HepG2 (cell line): Measurements from ENCODE around the gene EIF4E1B. TPM values are rescaled to one million over a fixed set of nuclear protein-coding genes. Genes with fewer than 3 reads are reported as not detected.
A peak's percentile ranks its signal among the peaks of the same experiment; 100 is the strongest.

ENCODE experiments used
- ATAC-seq: fragments of 200-7000 bp; cut with Tn5 transposase; 3 replicates; pipeline ENCODE4 v1.9.1; 2020; ENCODE audit warnings: mild to moderate bottlenecking, moderate library complexity
- BruUV-seq: library from RNA; stranded (reverse); fragments of 400-500 nt; replicated peaks from 2 replicates; lab custom pipeline; 2021; lab: Mats Ljungman, UMichigan
- CTCF ChIA-PET: fragments of 300-600 bp; formaldehyde crosslinking; extraction: SDS; loops from one replicate; lab custom pipeline; 2021; ENCODE audit warnings: low total read pairs, inconsistent platforms, low intra/inter-chr PET ratio; lab: Yijun Ruan, JAX
- POLR2A ChIA-PET: fragments of 350-600 bp; sonication (Branson Sonifier 250); formaldehyde crosslinking; loops from one replicate; lab custom pipeline; 2020; ENCODE audit warnings: antibody characterized with exemption, inconsistent platforms; lab: Yijun Ruan, JAX
- DNase-seq: peaks from one replicate; pipeline ENCODE4 v3.0.0-alpha.2; 2015; ENCODE audit warnings: low spot score
- FAIRE-seq: peaks from 3 replicates; lab custom pipeline; 2011; peaks lifted over from hg19 to GRCh38; lab: Jason Lieb, UNC
- H2AFZ ChIP-seq: one replicate; pipeline ENCODE4 v1.6.1; 2011; ENCODE audit warnings: low read length, inconsistent platforms
- H3K27ac ChIP-seq: fragments of 300-600 bp; 3 replicates; pipeline ENCODE4 v1.8.0; 2011; ENCODE audit warnings: mixed run types, mild to moderate bottlenecking, mixed read lengths, low read length, inconsistent platforms; ENCODE audit not compliant: insufficient read depth; ENCODE audit errors: extremely low read length
- H3K27me3 ChIP-seq, 2 experiments: fragments of 200-600 bp in 1 of 2; 2 replicates in 1 of 2; 3 replicates in 1 of 2; pipeline versions ENCODE4 v1.6.0 to v1.8.0; 2011; ENCODE audit warnings: low read length in 2 of 2, mild to moderate bottlenecking in 2 of 2, moderate library complexity in 2 of 2, inconsistent platforms in 1 of 2; ENCODE audit not compliant: insufficient read depth in 2 of 2, control insufficient read depth in 1 of 2
- H3K36me3 ChIP-seq, 2 experiments: fragments of 200-600 bp in 1 of 2; replicated peaks in 1 of 2; 2 replicates in 1 of 2; 3 replicates in 1 of 2; pipeline versions ENCODE4 v1.5.1 to v1.8.0; 2011; ENCODE audit warnings: low read length in 2 of 2, inconsistent platforms in 1 of 2; ENCODE audit not compliant: insufficient read depth in 2 of 2, control insufficient read depth in 1 of 2
- H3K4me1 ChIP-seq: 2 replicates; pipeline ENCODE4 v1.5.1; 2012; ENCODE audit warnings: low read length, inconsistent platforms; ENCODE audit not compliant: insufficient read depth
- H3K4me2 ChIP-seq: 2 replicates; pipeline ENCODE4 v1.6.0; 2011; ENCODE audit warnings: low read depth, low read length, inconsistent platforms
- H3K4me3 ChIP-seq, 3 experiments: fragments of 200-600 bp in 1 of 3; sonication (generic), shearing (Covaris generic) in 1 of 3; replicated peaks in 1 of 3; 2 replicates each; pipeline ENCODE4 v1.5.1; 2011 to 2016; ENCODE audit warnings: low read length in 3 of 3, inconsistent platforms in 2 of 3, low read depth in 2 of 3, mild to moderate bottlenecking in 2 of 3, control low read depth in 1 of 3, mixed read lengths in 1 of 3; ENCODE audit not compliant: insufficient read depth in 1 of 3
- H3K79me2 ChIP-seq: one replicate; pipeline ENCODE4 v1.6.1; 2011; ENCODE audit warnings: low read length, inconsistent platforms; ENCODE audit not compliant: insufficient read depth
- H3K9ac ChIP-seq: 2 replicates; pipeline ENCODE4 v1.6.0; 2011; ENCODE audit warnings: mild to moderate bottlenecking, low read depth, low read length, inconsistent platforms; ENCODE audit not compliant: insufficient read depth
- H3K9me3 ChIP-seq: 2 replicates; pipeline ENCODE4 v1.5.1; 2012; ENCODE audit warnings: mild to moderate bottlenecking, low read length
- H4K20me1 ChIP-seq: 2 replicates; pipeline ENCODE4 v1.6.0; 2011; ENCODE audit warnings: inconsistent platforms, mild to moderate bottlenecking, low read length, moderate library complexity; ENCODE audit not compliant: insufficient read depth
- BHLHE40 ChIP-seq: IDR thresholded peaks from 2 replicates; pipeline ENCODE4 v1.6.1; 2011; ENCODE audit warnings: low read length, improper control_type of control experiment
- HNF4A ChIP-seq: sonication (generic); formaldehyde crosslinking; IDR thresholded peaks from 2 replicates; pipeline ENCODE4 v1.4.0; 2020; ENCODE audit warnings: missing genetic modification reagents
- KDM5A ChIP-seq: fragments of 200-600 bp; sonication (generic); IDR thresholded peaks from 2 replicates; pipeline ENCODE4 v1.7.0; 2018; ENCODE audit warnings: antibody characterized with exemption, mild to moderate bottlenecking, low read length, borderline replicate concordance
- KLF16 ChIP-seq, 2 experiments: sonication (generic) in 1 of 2; formaldehyde crosslinking in 1 of 2; IDR thresholded peaks; 2 replicates each; pipeline versions ENCODE4 v1.6.1 to v1.8.0; 2016 to 2023; ENCODE audit warnings: missing genetic modification reagents in 2 of 2, missing compliant biosample characterization in 1 of 2
- POGZ ChIP-seq: sonication (generic); formaldehyde crosslinking; IDR thresholded peaks from 2 replicates; pipeline ENCODE4 v1.4.0; 2020; ENCODE audit warnings: mild to moderate bottlenecking, missing genetic modification reagents
- TAF1 ChIP-seq: sonication (generic); formaldehyde crosslinking; IDR thresholded peaks from 2 replicates; pipeline ENCODE4 v1.4.0; 2020; ENCODE audit warnings: missing genetic modification reagents
- ZBTB21 ChIP-seq: sonication (generic); formaldehyde crosslinking; IDR thresholded peaks from 2 replicates; pipeline ENCODE4 v1.4.0; 2020; ENCODE audit warnings: missing genetic modification reagents
- ZNF12 ChIP-seq: sonication (generic); formaldehyde crosslinking; IDR thresholded peaks from 2 replicates; pipeline ENCODE4 v1.5.0; 2020; ENCODE audit warnings: missing genetic modification reagents
- ZNF557 ChIP-seq: sonication (generic); formaldehyde crosslinking; IDR thresholded peaks from 2 replicates; pipeline ENCODE4 v1.4.0; 2020; ENCODE audit warnings: missing genetic modification reagents
- ZNF570 ChIP-seq: sonication (generic); formaldehyde crosslinking; IDR thresholded peaks from 2 replicates; pipeline ENCODE4 v1.4.0; 2020; ENCODE audit warnings: mild to moderate bottlenecking, missing genetic modification reagents, borderline replicate concordance
- WGBS: methylation state at CpG from one replicate; pipeline ENCODE4 v1.1.6; 2017; ENCODE audit warnings: low lambda C conversion rate; 5-methylcytosine and 5-hydroxymethylcytosine counted together
- in situ Hi-C: cut with HindIII; loops from 2 replicates; pipeline ENCODE4 v1.10.0; 2017; ENCODE audit warnings: low pct_unique_long_range_greater_than_20kb; ENCODE audit not compliant: extremely low pct_ligation_motif_present
- intact Hi-C: fragments of 100-400 bp; cut with micrococcal nuclease; formaldehyde crosslinking; loops from one replicate; pipeline ENCODE4 v1.10.0; 2022; ENCODE audit not compliant: unreplicated experiment
- polyA plus RNA-seq, 8 experiments: library from polyadenylated mRNA; depleted of rRNA in 3 of 8; stranded (reverse) in 7 of 8; unstranded in 1 of 8; fragments of >200 nt; fragmentation: Illumina TruSeq in 4 of 8; extraction: Trizol in 4 of 8; gene quantifications; 2 replicates each; pipeline versions ENCODE4 v1.2.1 to v1.2.3, GENCODE V29; 2011 to 2016; ENCODE audit warnings: low read depth in 4 of 8, missing spikeins in 1 of 8, mixed read lengths in 1 of 8; ENCODE audit not compliant: insufficient read depth in 1 of 8
- total RNA-seq, 5 experiments: library from RNA; depleted of rRNA; stranded (reverse); fragments of >200 nt; fragmentation: Illumina TruSeq; extraction: Trizol; gene quantifications; 2 replicates each; pipeline ENCODE4 v1.2.3, GENCODE V29; 2016; ENCODE audit warnings: low read depth in 1 of 5
- TF ChIP-seq, protein P1 (sequence below): IDR thresholded peaks from 2 replicates; pipeline ENCODE4 v1.6.1; 2012; ENCODE audit warnings: inconsistent platforms
- TF ChIP-seq, protein P2 (sequence below): sonication (generic); formaldehyde crosslinking; IDR thresholded peaks from 2 replicates; pipeline ENCODE4 v1.4.0; 2020; ENCODE audit warnings: missing genetic modification reagents
- TF ChIP-seq, protein P3 (sequence below): sonication (generic); formaldehyde crosslinking; IDR thresholded peaks from 2 replicates; pipeline ENCODE4; 2020; ENCODE audit warnings: missing genetic modification reagents, mild to moderate bottlenecking, borderline replicate concordance
- TF ChIP-seq, protein P4 (sequence below): IDR thresholded peaks from 2 replicates; pipeline ENCODE4 v1.6.1; 2016; ENCODE audit warnings: low read depth, control low read depth

EIF4E1B gene
- total and polyA plus RNA-seq, 2 of the 13 experiments (the other 11 are each of a cell fraction or from before 2014, with no cell fraction given), result not detected

DNA sequence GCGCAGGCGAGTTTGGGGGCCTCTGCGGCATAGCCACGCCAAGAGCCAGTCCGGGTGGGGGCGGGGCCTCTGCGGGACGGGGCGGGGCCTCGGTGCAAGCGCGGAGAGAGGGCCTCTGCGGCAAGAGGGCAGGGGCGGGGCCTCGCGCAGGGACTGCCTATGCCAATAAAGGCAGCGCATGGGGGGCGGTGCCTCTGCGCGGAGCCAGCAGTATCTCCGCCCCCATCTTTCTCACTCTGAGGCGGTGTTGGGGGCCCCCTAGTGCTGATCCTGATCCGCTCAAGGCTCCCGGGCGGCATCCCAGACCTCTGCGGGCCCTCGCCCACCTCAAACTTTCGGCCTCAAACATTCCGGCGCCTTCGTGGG lies 11.3 kb upstream of the EIF4E1B start (continued):
- TF ChIP-seq, protein P1, sequence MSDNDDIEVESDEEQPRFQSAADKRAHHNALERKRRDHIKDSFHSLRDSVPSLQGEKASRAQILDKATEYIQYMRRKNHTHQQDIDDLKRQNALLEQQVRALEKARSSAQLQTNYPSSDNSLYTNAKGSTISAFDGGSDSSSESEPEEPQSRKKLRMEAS, result peak; percentile 29; the same call in 1 of the 2 replicates

DNA sequence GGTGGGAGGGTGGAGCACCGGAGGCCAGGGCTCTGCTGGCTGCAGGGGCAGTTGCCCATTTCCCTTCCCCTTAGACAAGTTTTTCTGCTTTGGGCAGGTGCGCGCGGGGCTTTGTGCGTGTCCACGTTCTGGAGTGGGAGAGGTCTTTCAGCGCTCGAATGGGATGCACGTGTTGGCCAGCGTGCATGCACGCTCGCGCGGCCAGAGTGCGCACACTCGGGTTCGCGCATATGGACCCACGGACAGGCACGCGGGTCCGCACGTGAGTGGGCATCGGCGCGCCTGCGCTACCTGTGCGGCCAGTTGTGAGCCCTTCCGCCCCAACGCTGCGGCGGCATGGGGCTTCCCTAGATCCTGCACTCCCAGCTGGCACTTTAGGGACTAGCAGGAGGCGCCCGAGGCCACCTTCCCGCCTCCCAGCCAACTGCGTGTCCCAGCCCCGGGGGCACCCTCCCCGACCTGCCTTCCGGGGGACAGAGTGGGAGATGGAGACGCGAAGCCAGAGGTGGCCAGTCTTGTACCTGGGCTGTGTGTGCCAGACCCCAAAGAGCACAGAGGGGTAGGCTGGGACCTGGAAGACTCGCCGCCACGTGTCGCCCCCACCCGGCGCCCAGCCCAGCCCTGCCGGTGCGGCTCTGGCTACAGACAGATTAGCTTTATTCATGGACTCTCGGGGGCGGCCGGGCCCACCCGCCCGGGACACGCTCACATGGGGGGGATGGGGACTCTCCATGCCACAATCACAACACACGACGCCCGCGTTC lies 10.7 kb upstream of the EIF4E1B start:
- ChIA-PET CTCF (no interaction called here), POLR2A (no interaction called here)
- H4K20me1 ChIP-seq, result no peaks in the 10 kb centered on the region
- H3K4me2 ChIP-seq, result peak overlapping the region; percentile 3; the same call in 1 of the 2 replicates
- H2AFZ ChIP-seq, result no peak overlapping the region
- in situ Hi-C loops (no loop called here), intact Hi-C loops (no loop called here)
- H3K9me3 ChIP-seq, result no peaks in the 10 kb centered on the region
- H3K4me3 ChIP-seq, result no peak overlapping the region; a peak in 1 of 6 replicates
- DNase-seq, result no peak
- BruUV-seq, result no TSS peak
- H3K36me3 ChIP-seq, result no peaks in the 10 kb centered on the region
- no peak; the same call in 2 of the 3 replicates for ATAC-seq
- H3K27me3 ChIP-seq, result peaks cover 9 to 65% of the 10 kb centered on the region in 2 experiments
- FAIRE-seq, result no peak
- no peak overlapping the region for H3K27ac ChIP-seq
- no peaks in the 10 kb centered on the region for H3K79me2 ChIP-seq
- 70% methylated on average over 30 of the region's 59 CpGs for WGBS
- no peaks in the 10 kb centered on the region for H3K4me1 ChIP-seq
- H3K9ac ChIP-seq, result no peak overlapping the region
- TF ChIP-seq ZNF557 (CRISPR knock-in tag) (no peak), BHLHE40 (no peak), ZNF570 (CRISPR knock-in tag) (no peak), POGZ (CRISPR knock-in tag) (no peak), ZNF12 (no peak), TAF1 (no peak), KLF16 (CRISPR knock-in tag; IDR thresholded peaks at IDR 0.05) (no peak), ZBTB21 (CRISPR knock-in tag) (no peak), HNF4A (CRISPR knock-in tag) (no peak), KDM5A (no peak)
- TF ChIP-seq, protein P2, sequence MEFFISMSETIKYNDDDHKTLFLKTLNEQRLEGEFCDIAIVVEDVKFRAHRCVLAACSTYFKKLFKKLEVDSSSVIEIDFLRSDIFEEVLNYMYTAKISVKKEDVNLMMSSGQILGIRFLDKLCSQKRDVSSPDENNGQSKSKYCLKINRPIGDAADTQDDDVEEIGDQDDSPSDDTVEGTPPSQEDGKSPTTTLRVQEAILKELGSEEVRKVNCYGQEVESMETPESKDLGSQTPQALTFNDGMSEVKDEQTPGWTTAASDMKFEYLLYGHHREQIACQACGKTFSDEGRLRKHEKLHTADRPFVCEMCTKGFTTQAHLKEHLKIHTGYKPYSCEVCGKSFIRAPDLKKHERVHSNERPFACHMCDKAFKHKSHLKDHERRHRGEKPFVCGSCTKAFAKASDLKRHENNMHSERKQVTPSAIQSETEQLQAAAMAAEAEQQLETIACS, result no peak
- TF ChIP-seq, protein P3, sequence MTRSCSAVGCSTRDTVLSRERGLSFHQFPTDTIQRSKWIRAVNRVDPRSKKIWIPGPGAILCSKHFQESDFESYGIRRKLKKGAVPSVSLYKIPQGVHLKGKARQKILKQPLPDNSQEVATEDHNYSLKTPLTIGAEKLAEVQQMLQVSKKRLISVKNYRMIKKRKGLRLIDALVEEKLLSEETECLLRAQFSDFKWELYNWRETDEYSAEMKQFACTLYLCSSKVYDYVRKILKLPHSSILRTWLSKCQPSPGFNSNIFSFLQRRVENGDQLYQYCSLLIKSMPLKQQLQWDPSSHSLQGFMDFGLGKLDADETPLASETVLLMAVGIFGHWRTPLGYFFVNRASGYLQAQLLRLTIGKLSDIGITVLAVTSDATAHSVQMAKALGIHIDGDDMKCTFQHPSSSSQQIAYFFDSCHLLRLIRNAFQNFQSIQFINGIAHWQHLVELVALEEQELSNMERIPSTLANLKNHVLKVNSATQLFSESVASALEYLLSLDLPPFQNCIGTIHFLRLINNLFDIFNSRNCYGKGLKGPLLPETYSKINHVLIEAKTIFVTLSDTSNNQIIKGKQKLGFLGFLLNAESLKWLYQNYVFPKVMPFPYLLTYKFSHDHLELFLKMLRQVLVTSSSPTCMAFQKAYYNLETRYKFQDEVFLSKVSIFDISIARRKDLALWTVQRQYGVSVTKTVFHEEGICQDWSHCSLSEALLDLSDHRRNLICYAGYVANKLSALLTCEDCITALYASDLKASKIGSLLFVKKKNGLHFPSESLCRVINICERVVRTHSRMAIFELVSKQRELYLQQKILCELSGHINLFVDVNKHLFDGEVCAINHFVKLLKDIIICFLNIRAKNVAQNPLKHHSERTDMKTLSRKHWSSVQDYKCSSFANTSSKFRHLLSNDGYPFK (CRISPR knock-in tag), result no peak
- TF ChIP-seq, protein P4, sequence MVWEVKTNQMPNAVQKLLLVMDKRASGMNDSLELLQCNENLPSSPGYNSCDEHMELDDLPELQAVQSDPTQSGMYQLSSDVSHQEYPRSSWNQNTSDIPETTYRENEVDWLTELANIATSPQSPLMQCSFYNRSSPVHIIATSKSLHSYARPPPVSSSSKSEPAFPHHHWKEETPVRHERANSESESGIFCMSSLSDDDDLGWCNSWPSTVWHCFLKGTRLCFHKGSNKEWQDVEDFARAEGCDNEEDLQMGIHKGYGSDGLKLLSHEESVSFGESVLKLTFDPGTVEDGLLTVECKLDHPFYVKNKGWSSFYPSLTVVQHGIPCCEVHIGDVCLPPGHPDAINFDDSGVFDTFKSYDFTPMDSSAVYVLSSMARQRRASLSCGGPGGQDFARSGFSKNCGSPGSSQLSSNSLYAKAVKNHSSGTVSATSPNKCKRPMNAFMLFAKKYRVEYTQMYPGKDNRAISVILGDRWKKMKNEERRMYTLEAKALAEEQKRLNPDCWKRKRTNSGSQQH (CRISPR knock-in tag), result no peak
